B cell (primary cell): ENCODE data around the gene GLG1. TPM values are rescaled to one million over a fixed set of nuclear protein-coding genes. Genes with fewer than 3 reads are reported as not detected.

Experiments
- ATAC-seq: fragments of 200-7000 bp; cut with Tn5 transposase; one replicate; pipeline ENCODE4 v1.10.0; 2021; ENCODE audit warnings: low read depth, mild to moderate bottlenecking, moderate number of reproducible peaks, moderate library complexity
- CTCF ChIA-PET: fragments of 350-600 bp; sonication (Branson Sonifier 250); formaldehyde crosslinking; loops from one replicate; lab custom pipeline; 2021; ENCODE audit warnings: antibody characterized with exemption, inconsistent platforms; lab: Charles Lee
- POLR2A ChIA-PET: fragments of 350-600 bp; sonication (Branson Sonifier 250); formaldehyde crosslinking; loops from one replicate; lab custom pipeline; 2021; ENCODE audit warnings: antibody characterized with exemption; lab: Charles Lee
- DNase-seq: peaks from one replicate; pipeline ENCODE4 v3.0.0; 2013
- H2AFZ ChIP-seq: 2 replicates; pipeline ENCODE4 v1.6.1; 2012; ENCODE audit warnings: mild to moderate bottlenecking, low read depth, low read length; ENCODE audit not compliant: insufficient read depth, poor library complexity, severe bottlenecking
- H3K27ac ChIP-seq, 2 donors: 1 replicate in 1 of 2; 2 replicates in 1 of 2; pipeline ENCODE4 v1.5.1; 2012 to 2013; ENCODE audit warnings: low read length in 2 of 2, mild to moderate bottlenecking in 2 of 2, moderate library complexity in 1 of 2
- H3K27me3 ChIP-seq, 4 experiments: fragments of 200-600 bp in 1 of 4; sonication (generic) in 1 of 4; replicated peaks in 1 of 4; 1 replicate in 2 of 4; 2 replicates in 2 of 4; pipeline versions ENCODE4 v1.6.1 to v1.7.0; 2013 to 2016; ENCODE audit warnings: low read length in 3 of 4, mild to moderate bottlenecking in 2 of 4, mixed read lengths in 1 of 4, moderate library complexity in 1 of 4; ENCODE audit not compliant: insufficient read depth in 4 of 4, control insufficient read depth in 3 of 4; ENCODE audit errors: control extremely low read depth in 1 of 4
- H3K36me3 ChIP-seq, 2 experiments: replicated peaks in 1 of 2; 1 replicate in 1 of 2; 2 replicates in 1 of 2; pipeline versions ENCODE4 v1.6.1 to v1.7.1; 2013; ENCODE audit warnings: low read length in 1 of 2; ENCODE audit not compliant: insufficient read depth in 2 of 2, control insufficient read depth in 1 of 2; ENCODE audit errors: control extremely low read depth in 1 of 2, extremely low read depth in 1 of 2
- H3K4me1 ChIP-seq, 2 donors: fragments of 200-600 bp in 1 of 2; sonication (generic) in 1 of 2; 1 replicate in 1 of 2; 2 replicates in 1 of 2; pipeline versions ENCODE4 v1.5.1 to v1.6.1; 2013 to 2017; ENCODE audit warnings: low read length in 2 of 2; ENCODE audit not compliant: control insufficient read depth in 2 of 2, insufficient read depth in 2 of 2
- H3K4me2 ChIP-seq: replicated peaks from 2 replicates; pipeline ENCODE3; 2012; ENCODE audit warnings: mild to moderate bottlenecking, low read depth, low read length; ENCODE audit not compliant: poor library complexity, severe bottlenecking
- H3K4me3 ChIP-seq, 5 experiments: fragments of 200-600 bp in 1 of 5; sonication (generic) in 1 of 5; 1 replicate in 3 of 5; 2 replicates in 2 of 5; pipeline versions ENCODE4 v1.5.1 to v1.7.0; 2011 to 2016; ENCODE audit warnings: low read length in 4 of 5, mild to moderate bottlenecking in 4 of 5, low read depth in 2 of 5, control low read depth in 1 of 5, moderate library complexity in 1 of 5; ENCODE audit not compliant: insufficient read depth in 1 of 5; ENCODE audit errors: control extremely low read depth in 1 of 5, extremely low read depth in 1 of 5
- H3K79me2 ChIP-seq: fragments of 200-600 bp; sonication (generic); one replicate; pipeline ENCODE4 v1.6.0; 2016; ENCODE audit warnings: low read length; ENCODE audit not compliant: control insufficient read depth, insufficient read depth
- H3K9ac ChIP-seq: fragments of 200-600 bp; sonication (generic); 2 replicates; pipeline ENCODE4 v1.6.1; 2017; ENCODE audit warnings: mild to moderate bottlenecking, low read length, moderate library complexity
- H3K9me3 ChIP-seq, 3 donors: one replicate each; pipeline versions ENCODE4 v1.6.1 to v1.7.1; 2013; ENCODE audit warnings: low read length in 2 of 3; ENCODE audit not compliant: control insufficient read depth in 2 of 3, insufficient read depth in 1 of 3; ENCODE audit errors: control extremely low read depth in 1 of 3
- H4K20me1 ChIP-seq: 2 replicates; pipeline ENCODE4 v1.6.0; 2012; ENCODE audit warnings: mild to moderate bottlenecking, low read length; ENCODE audit not compliant: insufficient read depth, control insufficient read depth, poor library complexity, severe bottlenecking
- H3K27ac Mint-ChIP-seq: one replicate; pipeline ENCODE4 v1.8.0; 2021; ENCODE audit warnings: mixed read lengths
- H3K27me3 Mint-ChIP-seq: one replicate; pipeline ENCODE4 v1.8.0; 2021; ENCODE audit warnings: mixed read lengths
- H3K4me1 Mint-ChIP-seq: one replicate; pipeline ENCODE4 v1.8.0; 2021; ENCODE audit warnings: mixed read lengths
- H3K4me3 Mint-ChIP-seq: one replicate; pipeline ENCODE4 v1.8.0; 2021; ENCODE audit warnings: mixed read lengths
- H3K9me3 Mint-ChIP-seq: one replicate; pipeline ENCODE4 v1.8.0; 2022; ENCODE audit warnings: mixed read lengths; ENCODE audit not compliant: insufficient read depth
- EZH2 ChIP-seq: IDR thresholded peaks from 2 replicates; pipeline ENCODE4 v1.6.1; 2012; ENCODE audit warnings: borderline replicate concordance, low read depth, mild to moderate bottlenecking, moderate library complexity, low read length; ENCODE audit not compliant: insufficient read depth, poor library complexity, severe bottlenecking
- WGBS: methylation state at CpG from one replicate; pipeline ENCODE4 v1.1.5; 2013; ENCODE audit warnings: missing lambda C conversion rate; ENCODE audit not compliant: insufficient coverage; 5-methylcytosine and 5-hydroxymethylcytosine counted together
- intact Hi-C: fragments of 100-400 bp; cut with micrococcal nuclease; formaldehyde crosslinking; loops from one replicate; pipeline ENCODE4 v1.10.0; 2022
- polyA plus RNA-seq: library from polyadenylated mRNA; depleted of rRNA; stranded (reverse); fragments of >200 nt; gene quantifications from 2 replicates; pipeline ENCODE4 v1.2.3, GENCODE V29; 2012
- total RNA-seq, 2 donors: library from RNA; stranded (reverse); fragments of 120-200 nt in 1 of 2; gene quantifications; 1 replicate in 1 of 2; 2 replicates in 1 of 2; pipeline versions ENCODE4 v1.2.3 to v1.2.4, GENCODE V29; 2013 to 2022
- TF ChIP-seq, protein P1 (sequence below): fragments of 200-600 bp; IDR thresholded peaks from one replicate; pipeline ENCODE4 v1.8.0; 2022; ENCODE audit warnings: antibody characterized with exemption, mild to moderate bottlenecking

Gene GLG1
- total and polyA plus RNA-seq, 2 donors (not counting 1 experiment from before 2014, with no cell fraction given), result 28.3 to 114 TPM

DNA sequence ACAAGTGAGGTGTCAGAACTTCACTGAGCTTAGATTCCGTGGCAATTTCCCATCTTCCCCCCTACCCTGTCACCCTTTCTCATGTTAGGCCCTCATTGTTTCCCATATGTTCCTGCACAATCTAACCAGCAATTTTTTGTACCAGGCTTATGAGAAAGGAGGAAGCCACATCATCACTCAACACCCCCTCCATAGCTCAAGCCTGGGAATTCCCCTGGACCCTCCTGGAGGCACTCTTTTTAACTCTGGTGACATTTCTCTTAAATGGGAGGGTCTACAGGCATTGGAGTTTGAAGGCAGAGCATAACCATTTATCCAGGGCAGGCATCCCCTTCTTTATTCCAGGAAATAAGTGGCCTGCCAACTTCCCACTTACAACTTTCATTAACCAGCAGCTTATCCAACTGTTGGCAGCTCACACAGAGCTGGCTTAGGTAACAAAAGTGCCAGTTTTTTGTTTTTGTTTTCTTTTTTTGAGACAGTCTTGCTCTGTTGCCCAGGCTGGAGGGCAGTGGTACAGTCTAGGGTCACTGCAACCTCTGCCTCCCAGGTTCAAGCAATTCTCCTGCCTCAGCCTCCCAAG, 10.4 kb upstream of the GLG1 start:
- H3K27ac Mint-ChIP-seq, result no peak overlapping the region
- H3K9me3 Mint-ChIP-seq, result no peaks in the 10 kb centered on the region
- DNase-seq, result no peak
- intact Hi-C loops, result no loop called here
- H3K4me3 Mint-ChIP-seq, result no peak overlapping the region
- Histone ChIP-seq H2AFZ (no peak overlapping the region), H3K9ac (no peak overlapping the region), H3K27ac (no peak overlapping the region), H4K20me1 (no peaks in the 10 kb centered on the region), H3K4me1 (no peaks in the 10 kb centered on the region), H3K9me3 (no peaks in the 10 kb centered on the region), H3K79me2 (no peaks in the 10 kb centered on the region), H3K4me2 (no peak overlapping the region), H3K27me3 (no peaks in the 10 kb centered on the region), H3K4me3 (no peak overlapping the region), H3K36me3 (peaks cover 4 to 21% of the 10 kb centered on the region in 2 experiments)
- POLR2A ChIA-PET, result interaction anchor here (0.5 kb wide), 1 partner anchor 67 kb away, joined by 7 read pairs; no protein-coding TSS in a partner anchor
- TF ChIP-seq, protein P1, sequence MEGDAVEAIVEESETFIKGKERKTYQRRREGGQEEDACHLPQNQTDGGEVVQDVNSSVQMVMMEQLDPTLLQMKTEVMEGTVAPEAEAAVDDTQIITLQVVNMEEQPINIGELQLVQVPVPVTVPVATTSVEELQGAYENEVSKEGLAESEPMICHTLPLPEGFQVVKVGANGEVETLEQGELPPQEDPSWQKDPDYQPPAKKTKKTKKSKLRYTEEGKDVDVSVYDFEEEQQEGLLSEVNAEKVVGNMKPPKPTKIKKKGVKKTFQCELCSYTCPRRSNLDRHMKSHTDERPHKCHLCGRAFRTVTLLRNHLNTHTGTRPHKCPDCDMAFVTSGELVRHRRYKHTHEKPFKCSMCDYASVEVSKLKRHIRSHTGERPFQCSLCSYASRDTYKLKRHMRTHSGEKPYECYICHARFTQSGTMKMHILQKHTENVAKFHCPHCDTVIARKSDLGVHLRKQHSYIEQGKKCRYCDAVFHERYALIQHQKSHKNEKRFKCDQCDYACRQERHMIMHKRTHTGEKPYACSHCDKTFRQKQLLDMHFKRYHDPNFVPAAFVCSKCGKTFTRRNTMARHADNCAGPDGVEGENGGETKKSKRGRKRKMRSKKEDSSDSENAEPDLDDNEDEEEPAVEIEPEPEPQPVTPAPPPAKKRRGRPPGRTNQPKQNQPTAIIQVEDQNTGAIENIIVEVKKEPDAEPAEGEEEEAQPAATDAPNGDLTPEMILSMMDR, result no peak
- TF ChIP-seq EZH2, result no peak
- H3K27me3 Mint-ChIP-seq, result no peaks in the 10 kb centered on the region
- CTCF ChIA-PET, result interaction anchor here (0.6 kb wide), 1 partner anchor 101 kb away, joined by 3 read pairs; no protein-coding TSS in a partner anchor
- no peaks in the 10 kb centered on the region for H3K4me1 Mint-ChIP-seq
- 100% methylated on average over 1 of the region's 1 CpG for WGBS
- no peak for ATAC-seq

DNA sequence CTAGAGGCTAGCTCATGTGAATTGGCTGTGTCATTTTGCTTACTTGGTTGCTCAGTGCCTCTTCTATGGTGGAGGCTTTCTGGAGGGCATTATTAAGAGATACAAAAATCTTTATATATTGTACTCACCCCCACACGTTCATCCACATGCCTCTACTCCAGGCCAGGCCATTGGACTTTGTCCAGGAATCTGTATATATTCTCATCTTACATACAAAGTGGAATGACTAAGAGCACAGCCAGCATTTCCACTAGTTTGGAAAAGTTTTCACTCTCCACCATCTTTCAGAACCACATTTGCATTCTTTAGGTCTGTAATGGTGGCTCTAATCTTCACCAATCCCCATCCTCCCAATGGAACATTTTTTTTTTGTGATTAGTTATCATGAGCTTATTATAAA, 4.8 kb upstream of the GLG1 start:
- Mint-ChIP-seq H3K9me3 (no peaks in the 10 kb centered on the region), H3K4me3 (no peak overlapping the region), H3K27me3 (no peaks in the 10 kb centered on the region), H3K4me1 (peaks cover 4% of the 10 kb centered on the region), H3K27ac (no peak overlapping the region)
- Histone ChIP-seq H3K4me2 (no peak overlapping the region), H2AFZ (no peak overlapping the region), H3K79me2 (peaks cover 8% of the 10 kb centered on the region), H3K9ac (no peak overlapping the region), H3K4me1 (peaks cover 5 to 6% of the 10 kb centered on the region in 2 donors), H3K4me3 (no peak overlapping the region), H3K9me3 (no peaks in the 10 kb centered on the region), H3K27me3 (no peaks in the 10 kb centered on the region), H3K27ac (no peak overlapping the region), H4K20me1 (no peaks in the 10 kb centered on the region), H3K36me3 (peaks cover 0 to 3% of the 10 kb centered on the region in 2 experiments)
- ChIA-PET POLR2A (no interaction called here), CTCF (interaction anchor here (1.2 kb wide), 1 partner anchor 11 kb away, joined by 3 read pairs; no protein-coding TSS in a partner anchor)
- DNase-seq (no peak), ATAC-seq (no peak)
- TF ChIP-seq EZH2, result no peak
- TF ChIP-seq, protein P1, result no peak
- intact Hi-C loops, result no loop called here
- no CpG with 5 or more reads among the region's 1 CpG for WGBS
